GM23338 (cell line): ENCODE results near the gene SERPINC1. TPM values are rescaled to one million over a fixed set of nuclear protein-coding genes. Genes with fewer than 3 reads are reported as not detected.

ENCODE experiments used
- ATAC-seq: fragments of 200-7000 bp; cut with Tn5 transposase; 3 replicates; pipeline ENCODE4 v1.9.1; 2020
- DNase-seq: peaks from one replicate; pipeline ENCODE4 v3.0.0-alpha.2; 2015; ENCODE audit warnings: low spot score
- H2AFZ ChIP-seq: fragments of 200-600 bp; sonication (generic); 2 replicates; pipeline ENCODE4 v1.8.0; 2016; ENCODE audit warnings: antibody characterized with exemption, mild to moderate bottlenecking, moderate library complexity
- H3F3A ChIP-seq: fragments of 200-600 bp; sonication (generic); replicated peaks from 2 replicates; pipeline ENCODE4 v1.8.0; 2017; ENCODE audit warnings: antibody characterized with exemption, mixed run types, low read depth
- H3K27ac ChIP-seq: fragments of 200-600 bp; sonication (generic); 2 replicates; pipeline ENCODE4 v1.6.1; 2016; ENCODE audit warnings: low read depth
- H3K27me3 ChIP-seq: fragments of 200-600 bp; sonication (generic); 2 replicates; pipeline ENCODE4 v1.8.0; 2016; ENCODE audit warnings: mild to moderate bottlenecking, mixed run types, moderate library complexity; ENCODE audit not compliant: insufficient read depth
- H3K36me3 ChIP-seq: fragments of 200-600 bp; sonication (generic); 2 replicates; pipeline ENCODE4 v1.8.0; 2016; ENCODE audit warnings: mild to moderate bottlenecking; ENCODE audit not compliant: insufficient read depth
- H3K4me1 ChIP-seq: fragments of 200-600 bp; sonication (generic); 2 replicates; pipeline ENCODE4 v1.8.0; 2016; ENCODE audit warnings: mild to moderate bottlenecking, moderate library complexity; ENCODE audit not compliant: insufficient read depth
- H3K4me2 ChIP-seq: fragments of 200-600 bp; sonication (generic); 2 replicates; pipeline ENCODE4 v1.7.1; 2017; ENCODE audit warnings: mixed run types
- H3K4me3 ChIP-seq: fragments of 200-600 bp; sonication (generic); 2 replicates; pipeline ENCODE4 v1.6.1; 2016; ENCODE audit warnings: mixed run types
- H3K79me2 ChIP-seq: fragments of 200-600 bp; sonication (generic); replicated peaks from 2 replicates; pipeline ENCODE4 v1.8.0; 2017; ENCODE audit warnings: mild to moderate bottlenecking; ENCODE audit not compliant: insufficient read depth
- H3K9me2 ChIP-seq: fragments of 200-600 bp; sonication (generic); 2 replicates; pipeline ENCODE4 v1.8.0; 2017; ENCODE audit not compliant: insufficient read depth
- H4K20me1 ChIP-seq: fragments of 200-600 bp; sonication (generic); replicated peaks from 2 replicates; pipeline ENCODE4 v1.8.0; 2017; ENCODE audit warnings: mild to moderate bottlenecking; ENCODE audit not compliant: insufficient read depth
- H3K27ac Mint-ChIP-seq: 2 replicates; pipeline ENCODE4 v1.8.0; 2020; ENCODE audit warnings: inconsistent platforms, mild to moderate bottlenecking, moderate library complexity, mixed read lengths
- H3K27me3 Mint-ChIP-seq: 3 replicates; pipeline ENCODE4 v1.8.0; 2022; ENCODE audit warnings: low read depth, mild to moderate bottlenecking, moderate library complexity, mixed read lengths, inconsistent platforms; ENCODE audit not compliant: insufficient read depth, poor library complexity
- H3K36me3 Mint-ChIP-seq: 3 replicates; pipeline ENCODE4 v1.8.0; 2021; ENCODE audit warnings: low read depth, mild to moderate bottlenecking, inconsistent platforms, moderate library complexity, mixed read lengths
- H3K4me1 Mint-ChIP-seq: 3 replicates; pipeline ENCODE4 v1.8.0; 2020; ENCODE audit warnings: mild to moderate bottlenecking, inconsistent platforms, mixed read lengths
- H3K4me3 Mint-ChIP-seq: 3 replicates; pipeline ENCODE4 v1.8.0; 2021; ENCODE audit warnings: moderate library complexity, mild to moderate bottlenecking, inconsistent platforms, mixed read lengths
- H3K9me3 Mint-ChIP-seq: 3 replicates; pipeline ENCODE4 v1.8.0; 2020; ENCODE audit warnings: moderate library complexity, mild to moderate bottlenecking, inconsistent platforms, mixed read lengths
- CREB1 ChIP-seq: fragments of 250-450 bp; sonication (Bioruptor Pico); IDR thresholded peaks from 2 replicates; pipeline ENCODE4 v1.5.0; 2020; ENCODE audit warnings: low read depth, mild to moderate bottlenecking, moderate library complexity
- EZH2 ChIP-seq: fragments of 200-600 bp; sonication (generic); IDR thresholded peaks from one replicate; pipeline ENCODE4 v1.8.0; 2017; ENCODE audit warnings: antibody characterized with exemption, mild to moderate bottlenecking, low read depth; ENCODE audit not compliant: unreplicated experiment
- EZH2phosphoT487 ChIP-seq: fragments of 200-600 bp; sonication (generic); IDR thresholded peaks from one replicate; pipeline ENCODE4 v1.8.1; 2018; ENCODE audit warnings: antibody characterized with exemption; ENCODE audit not compliant: unreplicated experiment
- JUNB ChIP-seq: IDR thresholded peaks from one replicate; pipeline ENCODE4 v1.6.1; 2016; ENCODE audit warnings: antibody characterized with exemption; ENCODE audit not compliant: unreplicated experiment
- NANOG ChIP-seq: IDR thresholded peaks from 2 replicates; pipeline ENCODE4 v1.6.1; 2016; ENCODE audit warnings: antibody characterized with exemption, borderline replicate concordance
- POLR2AphosphoS5 ChIP-seq: IDR thresholded peaks from 2 replicates; pipeline ENCODE4 v1.6.1; 2016; ENCODE audit warnings: antibody characterized with exemption, low read depth
- STAT1 ChIP-seq: IDR thresholded peaks from one replicate; pipeline ENCODE4 v1.6.1; 2016; ENCODE audit warnings: antibody characterized with exemption; ENCODE audit not compliant: unreplicated experiment
- ZNF114 ChIP-seq: fragments of 250-450 bp; sonication (Bioruptor Pico); IDR thresholded peaks from 2 replicates; pipeline ENCODE4 v1.5.0; 2020; ENCODE audit warnings: mild to moderate bottlenecking, moderate library complexity
- ZNF331 ChIP-seq: fragments of 250-450 bp; sonication (Bioruptor Pico); IDR thresholded peaks from 2 replicates; pipeline ENCODE4 v1.5.0; 2020; ENCODE audit warnings: low read depth, mild to moderate bottlenecking, moderate library complexity
- polyA plus RNA-seq: library from polyadenylated mRNA; unstranded; fragments of >200 nt; fragmentation: Nextera tagmentation; extraction: Ambion mirVana; gene quantifications from 2 replicates; pipeline ENCODE4 v1.2.1, GENCODE V29; 2016
- total RNA-seq: library from RNA; depleted of rRNA; stranded (reverse); fragments of >200 nt; shearing (Covaris generic); gene quantifications from 2 replicates; pipeline ENCODE4 v1.2.3, GENCODE V29; 2014
- TF ChIP-seq, protein P1 (sequence below), 2 experiments: fragments of 200-600 bp in 1 of 2; sonication (generic) in 1 of 2; conservative IDR thresholded peaks; 2 replicates each; pipeline versions ENCODE4 v1.5.1 to v1.6.1; 2016 to 2017; ENCODE audit warnings: antibody characterized with exemption in 2 of 2, low read depth in 2 of 2, mild to moderate bottlenecking in 2 of 2, moderate library complexity in 1 of 2
- TF ChIP-seq, protein P2 (sequence below): IDR thresholded peaks from one replicate; pipeline ENCODE4 v1.6.1; 2018; ENCODE audit warnings: antibody characterized with exemption; ENCODE audit not compliant: unreplicated experiment
- TF ChIP-seq, protein P3 (sequence below): fragments of 250-450 bp; sonication (Bioruptor Pico); IDR thresholded peaks from 2 replicates; pipeline ENCODE4 v1.5.0; 2020; ENCODE audit warnings: mild to moderate bottlenecking, moderate library complexity
- TF ChIP-seq, protein P4 (sequence below): IDR thresholded peaks from 2 replicates; pipeline ENCODE4 v1.6.1; 2016; ENCODE audit warnings: antibody characterized with exemption

SERPINC1 gene
- total and polyA plus RNA-seq, 2 experiments from 2014 or later, result not detected

DNA sequence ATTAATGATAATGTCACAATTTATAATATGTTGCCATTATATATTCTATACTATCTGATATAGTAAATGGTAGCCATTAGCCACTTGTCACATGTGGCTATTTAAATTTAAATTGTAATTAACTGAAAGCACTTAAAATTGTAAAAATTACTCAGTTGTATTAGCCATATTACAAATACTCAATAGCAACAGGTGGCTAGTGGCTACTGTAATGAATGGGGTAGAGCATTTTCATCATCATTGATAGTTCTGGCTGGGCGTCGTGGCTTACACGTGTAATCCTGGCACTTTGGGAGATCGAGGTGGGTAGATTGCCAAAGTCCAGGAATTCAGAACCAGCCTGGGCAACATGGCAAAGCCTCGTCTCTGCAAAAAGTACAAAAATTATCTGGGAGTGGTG, 32.4 kb downstream of the SERPINC1 start:
- H4K20me1 ChIP-seq, result no peaks in the 10 kb centered on the region
- Mint-ChIP-seq H3K4me1 (peaks cover 35% of the 10 kb centered on the region), H3K4me3 (no peak overlapping the region), H3K36me3 (peaks cover 21% of the 10 kb centered on the region), H3K27ac (no peak overlapping the region), H3K9me3 (no peaks in the 10 kb centered on the region), H3K27me3 (peaks cover 6% of the 10 kb centered on the region)
- ATAC-seq (no peak), DNase-seq (no peak)
- H3K9me2 ChIP-seq, result no peaks in the 10 kb centered on the region
- H3K36me3 ChIP-seq, result no peaks in the 10 kb centered on the region
- no peak overlapping the region for H3K4me3 ChIP-seq
- peaks cover 33% of the 10 kb centered on the region for H3K4me1 ChIP-seq
- H3F3A ChIP-seq, result no peaks in the 10 kb centered on the region
- no peak overlapping the region for H3K4me2 ChIP-seq
- H3K79me2 ChIP-seq, result peaks cover 11% of the 10 kb centered on the region
- no peak overlapping the region for H2AFZ ChIP-seq
- no peak overlapping the region for H3K27ac ChIP-seq
- no peak for TF ChIP-seq EZH2
- TF ChIP-seq POLR2AphosphoS5, result no peak
- TF ChIP-seq EZH2phosphoT487, result no peak
- no peak for TF ChIP-seq NANOG
- no peak for TF ChIP-seq CREB1
- no peak for TF ChIP-seq ZNF114
- no peak for TF ChIP-seq STAT1
- no peak for TF ChIP-seq ZNF331 (CRISPR knock-in tag)
- TF ChIP-seq, protein P1, sequence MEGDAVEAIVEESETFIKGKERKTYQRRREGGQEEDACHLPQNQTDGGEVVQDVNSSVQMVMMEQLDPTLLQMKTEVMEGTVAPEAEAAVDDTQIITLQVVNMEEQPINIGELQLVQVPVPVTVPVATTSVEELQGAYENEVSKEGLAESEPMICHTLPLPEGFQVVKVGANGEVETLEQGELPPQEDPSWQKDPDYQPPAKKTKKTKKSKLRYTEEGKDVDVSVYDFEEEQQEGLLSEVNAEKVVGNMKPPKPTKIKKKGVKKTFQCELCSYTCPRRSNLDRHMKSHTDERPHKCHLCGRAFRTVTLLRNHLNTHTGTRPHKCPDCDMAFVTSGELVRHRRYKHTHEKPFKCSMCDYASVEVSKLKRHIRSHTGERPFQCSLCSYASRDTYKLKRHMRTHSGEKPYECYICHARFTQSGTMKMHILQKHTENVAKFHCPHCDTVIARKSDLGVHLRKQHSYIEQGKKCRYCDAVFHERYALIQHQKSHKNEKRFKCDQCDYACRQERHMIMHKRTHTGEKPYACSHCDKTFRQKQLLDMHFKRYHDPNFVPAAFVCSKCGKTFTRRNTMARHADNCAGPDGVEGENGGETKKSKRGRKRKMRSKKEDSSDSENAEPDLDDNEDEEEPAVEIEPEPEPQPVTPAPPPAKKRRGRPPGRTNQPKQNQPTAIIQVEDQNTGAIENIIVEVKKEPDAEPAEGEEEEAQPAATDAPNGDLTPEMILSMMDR (conservative IDR thresholded peaks at IDR 0.05; ENCODE audit: low read depth in 2 of 2), result no peak
- no peak for TF ChIP-seq JUNB
- TF ChIP-seq, protein P2, sequence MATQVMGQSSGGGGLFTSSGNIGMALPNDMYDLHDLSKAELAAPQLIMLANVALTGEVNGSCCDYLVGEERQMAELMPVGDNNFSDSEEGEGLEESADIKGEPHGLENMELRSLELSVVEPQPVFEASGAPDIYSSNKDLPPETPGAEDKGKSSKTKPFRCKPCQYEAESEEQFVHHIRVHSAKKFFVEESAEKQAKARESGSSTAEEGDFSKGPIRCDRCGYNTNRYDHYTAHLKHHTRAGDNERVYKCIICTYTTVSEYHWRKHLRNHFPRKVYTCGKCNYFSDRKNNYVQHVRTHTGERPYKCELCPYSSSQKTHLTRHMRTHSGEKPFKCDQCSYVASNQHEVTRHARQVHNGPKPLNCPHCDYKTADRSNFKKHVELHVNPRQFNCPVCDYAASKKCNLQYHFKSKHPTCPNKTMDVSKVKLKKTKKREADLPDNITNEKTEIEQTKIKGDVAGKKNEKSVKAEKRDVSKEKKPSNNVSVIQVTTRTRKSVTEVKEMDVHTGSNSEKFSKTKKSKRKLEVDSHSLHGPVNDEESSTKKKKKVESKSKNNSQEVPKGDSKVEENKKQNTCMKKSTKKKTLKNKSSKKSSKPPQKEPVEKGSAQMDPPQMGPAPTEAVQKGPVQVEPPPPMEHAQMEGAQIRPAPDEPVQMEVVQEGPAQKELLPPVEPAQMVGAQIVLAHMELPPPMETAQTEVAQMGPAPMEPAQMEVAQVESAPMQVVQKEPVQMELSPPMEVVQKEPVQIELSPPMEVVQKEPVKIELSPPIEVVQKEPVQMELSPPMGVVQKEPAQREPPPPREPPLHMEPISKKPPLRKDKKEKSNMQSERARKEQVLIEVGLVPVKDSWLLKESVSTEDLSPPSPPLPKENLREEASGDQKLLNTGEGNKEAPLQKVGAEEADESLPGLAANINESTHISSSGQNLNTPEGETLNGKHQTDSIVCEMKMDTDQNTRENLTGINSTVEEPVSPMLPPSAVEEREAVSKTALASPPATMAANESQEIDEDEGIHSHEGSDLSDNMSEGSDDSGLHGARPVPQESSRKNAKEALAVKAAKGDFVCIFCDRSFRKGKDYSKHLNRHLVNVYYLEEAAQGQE, result no peak
- TF ChIP-seq, protein P3, sequence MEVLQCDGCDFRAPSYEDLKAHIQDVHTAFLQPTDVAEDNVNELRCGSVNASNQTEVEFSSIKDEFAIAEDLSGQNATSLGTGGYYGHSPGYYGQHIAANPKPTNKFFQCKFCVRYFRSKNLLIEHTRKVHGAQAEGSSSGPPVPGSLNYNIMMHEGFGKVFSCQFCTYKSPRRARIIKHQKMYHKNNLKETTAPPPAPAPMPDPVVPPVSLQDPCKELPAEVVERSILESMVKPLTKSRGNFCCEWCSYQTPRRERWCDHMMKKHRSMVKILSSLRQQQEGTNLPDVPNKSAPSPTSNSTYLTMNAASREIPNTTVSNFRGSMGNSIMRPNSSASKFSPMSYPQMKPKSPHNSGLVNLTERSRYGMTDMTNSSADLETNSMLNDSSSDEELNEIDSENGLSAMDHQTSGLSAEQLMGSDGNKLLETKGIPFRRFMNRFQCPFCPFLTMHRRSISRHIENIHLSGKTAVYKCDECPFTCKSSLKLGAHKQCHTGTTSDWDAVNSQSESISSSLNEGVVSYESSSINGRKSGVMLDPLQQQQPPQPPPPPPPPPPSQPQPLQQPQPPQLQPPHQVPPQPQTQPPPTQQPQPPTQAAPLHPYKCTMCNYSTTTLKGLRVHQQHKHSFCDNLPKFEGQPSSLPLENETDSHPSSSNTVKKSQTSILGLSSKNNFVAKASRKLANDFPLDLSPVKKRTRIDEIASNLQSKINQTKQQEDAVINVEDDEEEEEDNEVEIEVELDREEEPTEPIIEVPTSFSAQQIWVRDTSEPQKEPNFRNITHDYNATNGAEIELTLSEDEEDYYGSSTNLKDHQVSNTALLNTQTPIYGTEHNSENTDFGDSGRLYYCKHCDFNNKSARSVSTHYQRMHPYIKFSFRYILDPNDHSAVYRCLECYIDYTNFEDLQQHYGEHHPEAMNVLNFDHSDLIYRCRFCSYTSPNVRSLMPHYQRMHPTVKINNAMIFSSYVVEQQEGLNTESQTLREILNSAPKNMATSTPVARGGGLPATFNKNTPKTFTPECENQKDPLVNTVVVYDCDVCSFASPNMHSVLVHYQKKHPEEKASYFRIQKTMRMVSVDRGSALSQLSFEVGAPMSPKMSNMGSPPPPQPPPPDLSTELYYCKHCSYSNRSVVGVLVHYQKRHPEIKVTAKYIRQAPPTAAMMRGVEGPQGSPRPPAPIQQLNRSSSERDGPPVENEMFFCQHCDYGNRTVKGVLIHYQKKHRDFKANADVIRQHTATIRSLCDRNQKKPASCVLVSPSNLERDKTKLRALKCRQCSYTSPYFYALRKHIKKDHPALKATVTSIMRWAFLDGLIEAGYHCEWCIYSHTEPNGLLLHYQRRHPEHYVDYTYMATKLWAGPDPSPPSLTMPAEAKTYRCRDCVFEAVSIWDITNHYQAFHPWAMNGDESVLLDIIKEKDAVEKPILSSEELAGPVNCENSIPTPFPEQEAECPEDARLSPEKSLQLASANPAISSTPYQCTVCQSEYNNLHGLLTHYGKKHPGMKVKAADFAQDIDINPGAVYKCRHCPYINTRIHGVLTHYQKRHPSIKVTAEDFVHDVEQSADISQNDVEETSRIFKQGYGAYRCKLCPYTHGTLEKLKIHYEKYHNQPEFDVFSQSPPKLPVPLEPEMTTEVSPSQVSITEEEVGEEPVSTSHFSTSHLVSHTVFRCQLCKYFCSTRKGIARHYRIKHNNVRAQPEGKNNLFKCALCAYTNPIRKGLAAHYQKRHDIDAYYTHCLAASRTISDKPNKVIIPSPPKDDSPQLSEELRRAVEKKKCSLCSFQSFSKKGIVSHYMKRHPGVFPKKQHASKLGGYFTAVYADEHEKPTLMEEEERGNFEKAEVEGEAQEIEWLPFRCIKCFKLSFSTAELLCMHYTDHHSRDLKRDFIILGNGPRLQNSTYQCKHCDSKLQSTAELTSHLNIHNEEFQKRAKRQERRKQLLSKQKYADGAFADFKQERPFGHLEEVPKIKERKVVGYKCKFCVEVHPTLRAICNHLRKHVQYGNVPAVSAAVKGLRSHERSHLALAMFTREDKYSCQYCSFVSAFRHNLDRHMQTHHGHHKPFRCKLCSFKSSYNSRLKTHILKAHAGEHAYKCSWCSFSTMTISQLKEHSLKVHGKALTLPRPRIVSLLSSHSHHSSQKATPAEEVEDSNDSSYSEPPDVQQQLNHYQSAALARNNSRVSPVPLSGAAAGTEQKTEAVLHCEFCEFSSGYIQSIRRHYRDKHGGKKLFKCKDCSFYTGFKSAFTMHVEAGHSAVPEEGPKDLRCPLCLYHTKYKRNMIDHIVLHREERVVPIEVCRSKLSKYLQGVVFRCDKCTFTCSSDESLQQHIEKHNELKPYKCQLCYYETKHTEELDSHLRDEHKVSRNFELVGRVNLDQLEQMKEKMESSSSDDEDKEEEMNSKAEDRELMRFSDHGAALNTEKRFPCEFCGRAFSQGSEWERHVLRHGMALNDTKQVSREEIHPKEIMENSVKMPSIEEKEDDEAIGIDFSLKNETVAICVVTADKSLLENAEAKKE (CRISPR knock-in tag), result no peak
- TF ChIP-seq, protein P4, sequence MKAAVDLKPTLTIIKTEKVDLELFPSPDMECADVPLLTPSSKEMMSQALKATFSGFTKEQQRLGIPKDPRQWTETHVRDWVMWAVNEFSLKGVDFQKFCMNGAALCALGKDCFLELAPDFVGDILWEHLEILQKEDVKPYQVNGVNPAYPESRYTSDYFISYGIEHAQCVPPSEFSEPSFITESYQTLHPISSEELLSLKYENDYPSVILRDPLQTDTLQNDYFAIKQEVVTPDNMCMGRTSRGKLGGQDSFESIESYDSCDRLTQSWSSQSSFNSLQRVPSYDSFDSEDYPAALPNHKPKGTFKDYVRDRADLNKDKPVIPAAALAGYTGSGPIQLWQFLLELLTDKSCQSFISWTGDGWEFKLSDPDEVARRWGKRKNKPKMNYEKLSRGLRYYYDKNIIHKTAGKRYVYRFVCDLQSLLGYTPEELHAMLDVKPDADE, result no peak
- H3K27me3 ChIP-seq, result no peaks in the 10 kb centered on the region
